ENCODE measurements around the gene EPB41L2.

EPB41L2 gene

GRCh38 chr6:130872250-130873095 lies 190.6 kb downstream of the EPB41L2 start:
- H3K4me3 ChIP-seq (ENCODE audit: low read depth, low read length), result no peak overlapping the region
- H3K79me2 ChIP-seq (ENCODE audit: control insufficient read depth, insufficient read depth, low read length, unreplicated experiment), result no peaks in the 10 kb centered on the region
- H3K36me3 ChIP-seq (ENCODE audit: insufficient read depth, low read length), result 0 out of 2 replicates have a peak, but pooled peaks cover 5% of the 10 kb centered on the region
- H3K27ac ChIP-seq (ENCODE audit: low read depth, low read length), result no peak overlapping the region
- no peaks in the 10 kb centered on the region for H3K4me1 ChIP-seq (ENCODE audit: control insufficient read depth, insufficient read depth, low read length, unreplicated experiment)
- H3K27me3 ChIP-seq (ENCODE audit: insufficient read depth, low read length), result no peaks in the 10 kb centered on the region
- no peak overlapping the region for H2AFZ ChIP-seq (ENCODE audit: low read length, unreplicated experiment)

- no peak overlapping the region for H2AFZ ChIP-seq (ENCODE audit: low read length, unreplicated experiment)
- peaks cover 4% of the 10 kb centered on the region; the same call in 1 of the 2 replicates for H3K36me3 ChIP-seq (ENCODE audit: insufficient read depth, low read length)
- no peaks in the 10 kb centered on the region for H3K79me2 ChIP-seq (ENCODE audit: control insufficient read depth, insufficient read depth, low read length, unreplicated experiment)
- no peak overlapping the region for H3K27ac ChIP-seq (ENCODE audit: low read depth, low read length)
- no peaks in the 10 kb centered on the region for H3K27me3 ChIP-seq (ENCODE audit: insufficient read depth, low read length)
- no peaks in the 10 kb centered on the region for H3K4me1 ChIP-seq (ENCODE audit: control insufficient read depth, insufficient read depth, low read length, unreplicated experiment)
- H3K4me3 ChIP-seq (ENCODE audit: low read depth, low read length), result no peak overlapping the region
Measured at GRCh38 chr6:130870179-130870880, 192.7 kb downstream of the EPB41L2 start.

- H2AFZ ChIP-seq (ENCODE audit: low read length, unreplicated experiment), result no peak overlapping the region
- no peak overlapping the region for H3K4me3 ChIP-seq (ENCODE audit: low read depth, low read length)
- peaks cover 4% of the 10 kb centered on the region for H3K36me3 ChIP-seq (ENCODE audit: insufficient read depth, low read length)
- H3K27me3 ChIP-seq (ENCODE audit: insufficient read depth, low read length), result no peaks in the 10 kb centered on the region
- H3K4me1 ChIP-seq (ENCODE audit: control insufficient read depth, insufficient read depth, low read length, unreplicated experiment), result no peaks in the 10 kb centered on the region
- no peak overlapping the region for H3K27ac ChIP-seq (ENCODE audit: low read depth, low read length)
- no peaks in the 10 kb centered on the region for H3K79me2 ChIP-seq (ENCODE audit: control insufficient read depth, insufficient read depth, low read length, unreplicated experiment)
Measured at GRCh38 chr6:130869681-130870080, 193.4 kb downstream of the EPB41L2 start.

GRCh38 chr6:130865793-130866192 lies 197.3 kb downstream of the EPB41L2 start:
- H3K27ac ChIP-seq (ENCODE audit: low read depth, low read length), result no peak overlapping the region
- H3K4me1 ChIP-seq (ENCODE audit: control insufficient read depth, insufficient read depth, low read length, unreplicated experiment), result no peaks in the 10 kb centered on the region

GRCh38 chr6:130864344-130864743 lies 198.7 kb downstream of the EPB41L2 start:
- H3K27ac ChIP-seq (ENCODE audit: low read depth, low read length), result no peak overlapping the region
- no peaks in the 10 kb centered on the region for H3K79me2 ChIP-seq (ENCODE audit: control insufficient read depth, insufficient read depth, low read length, unreplicated experiment)
- no peaks in the 10 kb centered on the region for H3K27me3 ChIP-seq (ENCODE audit: insufficient read depth, low read length)
- H2AFZ ChIP-seq (ENCODE audit: low read length, unreplicated experiment), result no peak overlapping the region
- H3K4me3 ChIP-seq (ENCODE audit: low read depth, low read length), result no peak overlapping the region
- H3K36me3 ChIP-seq (ENCODE audit: insufficient read depth, low read length), result peaks cover 15% of the 10 kb centered on the region
- H3K4me1 ChIP-seq (ENCODE audit: control insufficient read depth, insufficient read depth, low read length, unreplicated experiment), result no peaks in the 10 kb centered on the region

More at GRCh38 chr6:130865793-130866192, 197.3 kb downstream of the EPB41L2 start:
- Histone ChIP-seq H3K4me3 (ENCODE audit: low read depth, low read length) (no peak overlapping the region), H3K27me3 (ENCODE audit: insufficient read depth, low read length) (no peaks in the 10 kb centered on the region), H2AFZ (ENCODE audit: low read length, unreplicated experiment) (no peak overlapping the region), H3K79me2 (ENCODE audit: control insufficient read depth, insufficient read depth, low read length, unreplicated experiment) (no peaks in the 10 kb centered on the region), H3K36me3 (ENCODE audit: insufficient read depth, low read length) (peaks cover 15% of the 10 kb centered on the region)

- Histone ChIP-seq H3K79me2 (ENCODE audit: control insufficient read depth, insufficient read depth, low read length, unreplicated experiment) (no peaks in the 10 kb centered on the region), H2AFZ (ENCODE audit: low read length, unreplicated experiment) (no peak overlapping the region), H3K36me3 (ENCODE audit: insufficient read depth, low read length) (peaks cover 15% of the 10 kb centered on the region), H3K4me3 (ENCODE audit: low read depth, low read length) (no peak overlapping the region), H3K4me1 (ENCODE audit: control insufficient read depth, insufficient read depth, low read length, unreplicated experiment) (no peaks in the 10 kb centered on the region), H3K27me3 (ENCODE audit: insufficient read depth, low read length) (no peaks in the 10 kb centered on the region), H3K27ac (ENCODE audit: low read depth, low read length) (no peak overlapping the region)
Measured at GRCh38 chr6:130863415-130864230, 199.4 kb downstream of the EPB41L2 start.

- Histone ChIP-seq H3K27me3 (ENCODE audit: insufficient read depth, low read length) (no peaks in the 10 kb centered on the region), H2AFZ (ENCODE audit: low read length, unreplicated experiment) (no peak overlapping the region), H3K4me1 (ENCODE audit: control insufficient read depth, insufficient read depth, low read length, unreplicated experiment) (no peaks in the 10 kb centered on the region), H3K4me3 (ENCODE audit: low read depth, low read length) (no peak overlapping the region), H3K36me3 (ENCODE audit: insufficient read depth, low read length) (peaks cover 19% of the 10 kb centered on the region), H3K79me2 (ENCODE audit: control insufficient read depth, insufficient read depth, low read length, unreplicated experiment) (no peaks in the 10 kb centered on the region), H3K27ac (ENCODE audit: low read depth, low read length) (no peak overlapping the region)
Measured at GRCh38 chr6:130862370-130862769, 200.7 kb downstream of the EPB41L2 start.

- no peaks in the 10 kb centered on the region for H3K4me1 ChIP-seq (ENCODE audit: control insufficient read depth, insufficient read depth, low read length, unreplicated experiment)
- H3K36me3 ChIP-seq (ENCODE audit: insufficient read depth, low read length), result peaks cover 18% of the 10 kb centered on the region; the same call in 1 of the 2 replicates
- H3K79me2 ChIP-seq (ENCODE audit: control insufficient read depth, insufficient read depth, low read length, unreplicated experiment), result no peaks in the 10 kb centered on the region
Measured at GRCh38 chr6:130859161-130859867, 203.7 kb downstream of the EPB41L2 start.

GRCh38 chr6:130858498-130859160 lies 204.4 kb downstream of the EPB41L2 start:
- H3K79me2 ChIP-seq (ENCODE audit: control insufficient read depth, insufficient read depth, low read length, unreplicated experiment), result no peaks in the 10 kb centered on the region
- peaks cover 16% of the 10 kb centered on the region; the same call in 1 of the 2 replicates for H3K36me3 ChIP-seq (ENCODE audit: insufficient read depth, low read length)
- H3K27ac ChIP-seq (ENCODE audit: low read depth, low read length), result no peak overlapping the region
- no peaks in the 10 kb centered on the region for H3K27me3 ChIP-seq (ENCODE audit: insufficient read depth, low read length)
- H3K4me1 ChIP-seq (ENCODE audit: control insufficient read depth, insufficient read depth, low read length, unreplicated experiment), result peaks cover 7% of the 10 kb centered on the region
- no peak overlapping the region for H2AFZ ChIP-seq (ENCODE audit: low read length, unreplicated experiment)
- no peak overlapping the region for H3K4me3 ChIP-seq (ENCODE audit: low read depth, low read length)

More at GRCh38 chr6:130859161-130859867, 203.7 kb downstream of the EPB41L2 start:
- Histone ChIP-seq H3K27me3 (ENCODE audit: insufficient read depth, low read length) (no peaks in the 10 kb centered on the region), H2AFZ (ENCODE audit: low read length, unreplicated experiment) (no peak overlapping the region), H3K4me3 (ENCODE audit: low read depth, low read length) (no peak overlapping the region), H3K27ac (ENCODE audit: low read depth, low read length) (no peak overlapping the region)

All from ACC112 (cell line).